ENCODE measurements around the gene AHDC1.

AHDC1 gene

DNA sequence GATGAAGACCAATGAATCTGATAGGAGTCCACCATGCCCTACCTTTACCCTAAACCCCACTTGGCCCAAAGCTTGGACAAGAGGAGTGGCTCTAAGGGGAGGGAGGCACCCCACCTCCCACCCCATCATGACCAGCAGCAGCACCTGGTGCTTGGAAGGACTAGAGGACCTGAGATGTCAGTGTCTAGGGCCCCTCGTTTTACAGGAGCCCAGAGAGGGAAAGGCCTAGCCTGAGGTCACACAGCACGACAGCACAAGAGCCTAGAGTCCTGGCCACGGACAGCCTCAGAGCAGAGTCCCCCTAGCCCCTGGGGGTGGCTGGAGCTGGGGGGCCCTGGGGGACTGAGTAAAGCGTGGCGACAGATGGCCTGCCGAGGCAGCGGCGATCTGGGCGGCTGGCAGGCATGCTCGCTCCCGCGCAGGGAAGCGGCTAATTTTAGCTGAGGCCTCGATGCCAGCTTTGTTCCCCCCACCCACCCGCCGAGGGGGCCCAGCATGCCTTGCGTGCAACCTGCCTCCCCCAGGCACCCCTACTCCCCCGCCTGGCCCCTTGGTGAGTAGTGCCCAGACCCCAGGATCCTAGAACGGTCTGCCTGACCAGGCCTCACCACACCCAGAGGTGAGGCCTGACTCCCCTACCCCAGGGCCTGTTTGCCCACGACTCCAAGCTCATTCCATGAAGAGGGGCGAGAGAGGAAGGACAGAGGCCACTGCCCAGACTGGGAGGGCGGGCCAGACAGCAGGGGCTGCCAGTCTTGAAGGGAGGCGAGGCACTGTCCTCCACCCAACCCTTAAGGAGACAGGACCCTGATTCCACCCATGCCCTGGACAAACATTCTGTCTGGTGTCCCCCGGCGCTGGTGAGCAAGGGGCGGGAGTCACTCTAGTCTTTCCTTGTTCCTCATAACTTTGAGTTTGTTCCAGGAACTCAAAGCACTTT is 39.0 kb downstream of the AHDC1 start:
- TF ChIP-seq, protein P1, sequence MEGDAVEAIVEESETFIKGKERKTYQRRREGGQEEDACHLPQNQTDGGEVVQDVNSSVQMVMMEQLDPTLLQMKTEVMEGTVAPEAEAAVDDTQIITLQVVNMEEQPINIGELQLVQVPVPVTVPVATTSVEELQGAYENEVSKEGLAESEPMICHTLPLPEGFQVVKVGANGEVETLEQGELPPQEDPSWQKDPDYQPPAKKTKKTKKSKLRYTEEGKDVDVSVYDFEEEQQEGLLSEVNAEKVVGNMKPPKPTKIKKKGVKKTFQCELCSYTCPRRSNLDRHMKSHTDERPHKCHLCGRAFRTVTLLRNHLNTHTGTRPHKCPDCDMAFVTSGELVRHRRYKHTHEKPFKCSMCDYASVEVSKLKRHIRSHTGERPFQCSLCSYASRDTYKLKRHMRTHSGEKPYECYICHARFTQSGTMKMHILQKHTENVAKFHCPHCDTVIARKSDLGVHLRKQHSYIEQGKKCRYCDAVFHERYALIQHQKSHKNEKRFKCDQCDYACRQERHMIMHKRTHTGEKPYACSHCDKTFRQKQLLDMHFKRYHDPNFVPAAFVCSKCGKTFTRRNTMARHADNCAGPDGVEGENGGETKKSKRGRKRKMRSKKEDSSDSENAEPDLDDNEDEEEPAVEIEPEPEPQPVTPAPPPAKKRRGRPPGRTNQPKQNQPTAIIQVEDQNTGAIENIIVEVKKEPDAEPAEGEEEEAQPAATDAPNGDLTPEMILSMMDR (IDR thresholded peaks at IDR 0.05; ENCODE audit: insufficient read depth, low read length, poor library complexity, severe bottlenecking): no peak
- Histone ChIP-seq H3K27me3 (replicated peaks; ENCODE audit: control insufficient read depth, insufficient read depth, low read length) (no peaks in the 10 kb centered on the region), H3K36me3 (ENCODE audit: control insufficient read depth, insufficient read depth, low read length) (no peaks in the 10 kb centered on the region; the same call in 1 of the 2 replicates), H3K4me3 (replicated peaks; ENCODE audit: low read depth, low read length) (no peak overlapping the region)
- no peak for DNase-seq (ENCODE audit: extremely low read depth, insufficient read length)

DNA sequence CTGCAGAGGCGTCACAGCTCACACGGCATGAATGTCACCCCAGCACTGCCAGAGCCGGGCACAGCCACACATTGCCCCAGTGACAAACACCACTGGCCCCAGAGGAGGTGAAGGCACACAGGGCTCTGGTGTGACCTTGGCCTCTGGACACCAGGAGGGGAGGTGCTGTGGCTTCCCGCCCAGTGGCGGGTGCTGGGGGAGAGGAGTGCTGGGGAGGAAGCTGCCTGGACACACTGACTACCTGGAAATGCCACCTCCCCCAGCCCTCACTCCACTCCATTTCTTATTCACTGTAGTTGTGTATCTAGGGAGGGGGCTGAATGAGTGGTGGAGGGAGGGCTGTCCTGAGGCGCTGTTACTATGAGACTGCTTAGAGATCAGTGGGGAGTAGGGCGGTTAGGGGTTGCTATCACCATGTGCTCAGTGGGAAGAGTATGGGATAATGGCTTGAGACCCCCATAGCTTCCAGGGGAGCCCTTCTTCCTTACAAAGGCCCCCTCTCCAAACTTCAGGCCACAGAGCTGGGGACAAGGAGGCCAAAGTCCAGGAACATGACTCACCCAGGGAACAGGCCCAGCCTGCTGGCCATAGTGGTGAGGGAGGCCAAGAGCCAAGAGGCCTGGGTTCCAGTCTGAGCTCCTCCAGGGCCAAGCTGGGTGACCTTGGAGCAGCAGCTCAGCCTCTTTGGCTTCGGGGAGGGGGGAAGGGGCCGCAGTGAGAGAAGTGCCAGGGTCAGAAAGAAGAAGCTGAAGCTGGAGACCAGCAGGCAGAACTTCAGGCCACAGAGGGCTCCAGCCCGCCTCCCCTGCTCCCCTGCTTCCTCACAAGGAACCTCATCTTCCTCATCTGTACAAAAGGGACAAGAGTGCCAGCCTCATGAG is 40.1 kb downstream of the AHDC1 start:
- DNase-seq (ENCODE audit: extremely low read depth, insufficient read length): no peak
- Histone ChIP-seq H3K4me3 (replicated peaks; ENCODE audit: low read depth, low read length) (no peak overlapping the region), H3K36me3 (ENCODE audit: control insufficient read depth, insufficient read depth, low read length) (no peaks in the 10 kb centered on the region; the same call in 1 of the 2 replicates), H3K27me3 (replicated peaks; ENCODE audit: control insufficient read depth, insufficient read depth, low read length) (no peaks in the 10 kb centered on the region)
- TF ChIP-seq, protein P1 (IDR thresholded peaks at IDR 0.05; ENCODE audit: insufficient read depth, low read length, poor library complexity, severe bottlenecking): no peak

DNA sequence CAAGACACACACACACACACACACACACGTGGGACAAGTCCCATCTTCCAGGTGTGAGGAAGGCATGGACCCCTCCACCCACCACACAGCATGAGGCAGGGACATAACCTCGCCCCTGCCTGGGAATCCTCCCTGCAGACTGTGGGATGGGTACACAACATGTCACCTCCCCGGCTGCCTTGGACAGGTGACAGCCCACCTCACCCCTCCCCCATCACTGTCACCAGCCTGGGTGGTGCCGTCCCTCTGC is 40.7 kb downstream of the AHDC1 start:
- no peaks in the 10 kb centered on the region; the same call in 1 of the 2 replicates for H3K36me3 ChIP-seq (ENCODE audit: control insufficient read depth, insufficient read depth, low read length)
- no peak overlapping the region for H3K4me3 ChIP-seq (replicated peaks; ENCODE audit: low read depth, low read length)
- H3K27me3 ChIP-seq (replicated peaks; ENCODE audit: control insufficient read depth, insufficient read depth, low read length): no peaks in the 10 kb centered on the region
- no peak for DNase-seq (ENCODE audit: extremely low read depth, insufficient read length)
- TF ChIP-seq, protein P1 (IDR thresholded peaks at IDR 0.05; ENCODE audit: insufficient read depth, low read length, poor library complexity, severe bottlenecking): no peak

DNA sequence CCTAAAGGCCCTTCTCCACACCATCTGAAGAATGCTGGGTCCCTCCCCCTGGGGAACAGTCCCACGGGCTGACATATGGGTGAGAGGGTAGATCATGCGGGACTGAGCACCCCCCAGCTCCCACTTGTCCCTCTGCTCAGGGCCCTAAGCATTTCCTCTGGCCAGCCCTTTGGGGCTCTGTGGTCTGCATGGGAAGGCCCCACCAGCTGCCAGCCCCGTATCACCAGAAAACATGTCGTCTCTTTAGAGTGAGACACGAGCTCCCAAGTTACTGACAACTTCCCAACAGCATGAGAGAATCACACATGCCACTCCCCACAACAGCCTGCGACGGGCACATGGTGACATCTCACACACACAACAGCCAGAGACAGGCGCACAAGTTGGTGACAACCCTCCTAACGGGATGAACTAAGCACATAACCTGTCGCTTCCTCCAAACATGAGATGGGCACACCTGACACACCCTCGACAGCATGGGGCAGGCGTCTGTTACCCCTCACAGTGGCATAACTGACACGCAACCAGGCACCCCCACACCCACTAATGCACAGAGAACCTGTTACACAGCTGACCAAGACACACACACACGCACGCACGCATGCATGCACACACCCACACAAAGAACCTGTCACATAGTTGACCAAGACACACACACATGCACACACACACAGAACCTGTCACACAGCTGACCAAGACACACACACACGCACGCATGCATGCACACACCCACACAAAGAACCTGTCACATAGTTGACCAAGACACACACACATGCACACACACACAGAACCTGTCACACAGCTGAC is 41.2 kb downstream of the AHDC1 start:
- H3K27me3 ChIP-seq (replicated peaks; ENCODE audit: control insufficient read depth, insufficient read depth, low read length): no peaks in the 10 kb centered on the region
- H3K36me3 ChIP-seq (ENCODE audit: control insufficient read depth, insufficient read depth, low read length): no peaks in the 10 kb centered on the region; the same call in 1 of the 2 replicates
- TF ChIP-seq, protein P1 (IDR thresholded peaks at IDR 0.05; ENCODE audit: insufficient read depth, low read length, poor library complexity, severe bottlenecking): no peak
- H3K4me3 ChIP-seq (replicated peaks; ENCODE audit: low read depth, low read length): no peak overlapping the region
- no peak for DNase-seq (ENCODE audit: extremely low read depth, insufficient read length)

DNA sequence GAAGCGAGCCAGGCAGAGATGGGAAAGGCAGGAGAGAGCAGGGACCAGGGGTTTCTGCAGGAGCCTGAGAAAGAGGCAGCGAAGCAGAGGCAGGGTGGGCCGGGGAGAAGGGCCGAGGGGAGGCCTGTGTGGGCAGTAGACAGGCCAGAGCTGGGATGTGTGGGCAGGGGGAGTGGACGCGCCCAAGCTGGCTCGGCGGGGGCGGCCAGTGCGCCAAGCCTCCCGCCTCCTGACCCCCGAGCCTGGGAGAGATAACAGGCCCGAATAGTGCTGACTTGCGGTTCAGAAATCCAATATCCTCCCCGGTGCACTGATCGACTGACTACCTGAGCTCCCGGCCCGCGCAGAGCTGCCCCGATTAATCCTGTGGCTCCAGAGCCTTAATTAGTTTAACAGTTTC is 41.9 kb downstream of the AHDC1 start:
- TF ChIP-seq, protein P1 (IDR thresholded peaks at IDR 0.05; ENCODE audit: insufficient read depth, low read length, poor library complexity, severe bottlenecking): no peak
- H3K36me3 ChIP-seq (ENCODE audit: control insufficient read depth, insufficient read depth, low read length): no peaks in the 10 kb centered on the region; the same call in 1 of the 2 replicates
- no peak overlapping the region for H3K4me3 ChIP-seq (replicated peaks; ENCODE audit: low read depth, low read length)
- no peak for DNase-seq (ENCODE audit: extremely low read depth, insufficient read length)
- H3K27me3 ChIP-seq (replicated peaks; ENCODE audit: control insufficient read depth, insufficient read depth, low read length): no peaks in the 10 kb centered on the region
